IMR-90 (cell line): ENCODE results near the gene RAB27B. TPM values are rescaled to one million over a fixed set of nuclear protein-coding genes. Genes with fewer than 3 reads are reported as not detected.

Experiments used
- ATAC-seq: fragments of 200-7000 bp; cut with Tn5 transposase; 2 replicates; pipeline ENCODE4 v1.9.1; 2020; ENCODE audit warnings: low read depth, mild to moderate bottlenecking, moderate library complexity
- BruUV-seq: library from RNA; stranded (reverse); fragments of 400-500 nt; replicated peaks from 2 replicates; lab custom pipeline; 2021; lab: Mats Ljungman, UMichigan
- CTCF ChIA-PET: fragments of 300-600 bp; formaldehyde crosslinking; extraction: SDS; loops from one replicate; lab custom pipeline; 2021; ENCODE audit warnings: antibody characterized with exemption; lab: Yijun Ruan, JAX
- POLR2A ChIA-PET: fragments of 300-600 bp; sonication (Branson Sonifier 250); formaldehyde crosslinking; loops from one replicate; lab custom pipeline; 2022; ENCODE audit warnings: antibody characterized with exemption; ENCODE audit not compliant: unreplicated experiment; lab: Charles Lee
- DNase-seq: peaks from one replicate; pipeline ENCODE4 v3.0.0; 2013
- H2AFZ ChIP-seq: replicated peaks from 2 replicates; pipeline ENCODE3; 2013; ENCODE audit warnings: low read length, mild to moderate bottlenecking; ENCODE audit not compliant: poor library complexity
- H2AK5ac ChIP-seq: 2 replicates; pipeline ENCODE4 v1.6.1; 2013; ENCODE audit warnings: low read depth, low read length, inconsistent platforms
- H2AK9ac ChIP-seq: replicated peaks from 2 replicates; pipeline ENCODE3; 2013; ENCODE audit warnings: mild to moderate bottlenecking, low read depth, low read length, moderate library complexity; ENCODE audit not compliant: poor library complexity
- H2BK120ac ChIP-seq: 2 replicates; pipeline ENCODE4 v1.6.1; 2013; ENCODE audit warnings: low read depth, low read length, inconsistent platforms
- H2BK15ac ChIP-seq: 3 replicates; pipeline ENCODE4 v1.6.1; 2013; ENCODE audit warnings: low read depth, low read length, inconsistent platforms
- H2BK20ac ChIP-seq: 2 replicates; pipeline ENCODE4 v1.6.1; 2013; ENCODE audit warnings: low read depth, mild to moderate bottlenecking, inconsistent platforms, low read length, moderate library complexity
- H2BK5ac ChIP-seq: 2 replicates; pipeline ENCODE4 v1.6.1; 2013; ENCODE audit warnings: mild to moderate bottlenecking, low read depth, low read length, inconsistent platforms; ENCODE audit not compliant: poor library complexity, severe bottlenecking
- H3K14ac ChIP-seq: replicated peaks from 2 replicates; pipeline ENCODE4 v1.6.1; 2013; ENCODE audit warnings: low read depth, low read length, inconsistent platforms
- H3K18ac ChIP-seq: 2 replicates; pipeline ENCODE4 v1.6.1; 2013; ENCODE audit warnings: low read depth, low read length, control low read depth
- H3K23ac ChIP-seq: 2 replicates; pipeline ENCODE4 v1.6.1; 2013; ENCODE audit warnings: low read depth, low read length, inconsistent platforms
- H3K27ac ChIP-seq: 2 replicates; pipeline ENCODE4 v1.5.1; 2013; ENCODE audit warnings: mild to moderate bottlenecking, control low read depth, low read length; ENCODE audit not compliant: insufficient read depth
- H3K27me3 ChIP-seq: 2 replicates; pipeline ENCODE4 v1.6.1; 2013; ENCODE audit warnings: low read length; ENCODE audit not compliant: control insufficient read depth, insufficient read depth
- H3K36me3 ChIP-seq: 2 replicates; pipeline ENCODE4 v1.6.1; 2013; ENCODE audit warnings: low read length, mixed read lengths; ENCODE audit not compliant: control insufficient read depth, insufficient read depth
- H3K4ac ChIP-seq: 2 replicates; pipeline ENCODE4 v1.6.1; 2013; ENCODE audit warnings: low read depth, low read length, inconsistent platforms
- H3K4me1 ChIP-seq: 2 replicates; pipeline ENCODE4 v1.6.1; 2013; ENCODE audit warnings: low read length, mixed read lengths; ENCODE audit not compliant: control insufficient read depth, insufficient read depth
- H3K4me2 ChIP-seq: 2 replicates; pipeline ENCODE4 v1.6.1; 2013; ENCODE audit warnings: low read depth, mild to moderate bottlenecking, control low read depth, low read length, moderate library complexity
- H3K4me3 ChIP-seq: 2 replicates; pipeline ENCODE4 v1.5.1; 2013; ENCODE audit warnings: low read depth, mild to moderate bottlenecking, control low read depth, low read length, moderate library complexity; ENCODE audit not compliant: insufficient read depth
- H3K56ac ChIP-seq: 2 replicates; pipeline ENCODE4 v1.6.1; 2013; ENCODE audit warnings: low read length, inconsistent platforms; ENCODE audit not compliant: insufficient read depth; ENCODE audit errors: extremely low read depth
- H3K79me1 ChIP-seq, 2 experiments: 2 replicates each; pipeline ENCODE4 v1.6.1; 2013; ENCODE audit warnings: low read length in 2 of 2, inconsistent platforms in 1 of 2, low read depth in 1 of 2
- H3K9ac ChIP-seq: 2 replicates; pipeline ENCODE4 v1.6.1; 2013; ENCODE audit warnings: low read depth, low read length, control low read depth
- H3K9me1 ChIP-seq: 2 replicates; pipeline ENCODE4 v1.6.1; 2013; ENCODE audit warnings: low read length, inconsistent platforms; ENCODE audit not compliant: insufficient read depth
- H3K9me3 ChIP-seq: 2 replicates; pipeline ENCODE4 v1.6.1; 2013; ENCODE audit warnings: low read length; ENCODE audit not compliant: control insufficient read depth, insufficient read depth
- H4K20me1 ChIP-seq: 2 replicates; pipeline ENCODE4 v1.6.1; 2013; ENCODE audit warnings: low read length, inconsistent platforms; ENCODE audit not compliant: insufficient read depth
- H4K5ac ChIP-seq: 2 replicates; pipeline ENCODE4 v1.6.1; 2013; ENCODE audit warnings: mild to moderate bottlenecking, low read depth, low read length, control low read depth
- H4K8ac ChIP-seq, 2 experiments: 2 replicates each; pipeline ENCODE4 v1.6.1; 2013; ENCODE audit warnings: low read depth in 2 of 2, low read length in 2 of 2, control low read depth in 1 of 2, inconsistent platforms in 1 of 2
- H4K91ac ChIP-seq: 2 replicates; pipeline ENCODE4 v1.6.1; 2013; ENCODE audit warnings: low read depth, low read length, inconsistent platforms; ENCODE audit not compliant: insufficient read depth
- CHD1 ChIP-seq: IDR thresholded peaks from 2 replicates; pipeline ENCODE4 v1.6.1; 2012; ENCODE audit warnings: low read depth, low read length, improper control_type of control experiment
- NFE2L2 ChIP-seq: fragments of 150-350 bp; IDR thresholded peaks from 2 replicates; pipeline ENCODE4 v1.6.1; 2016; ENCODE audit warnings: low read depth, mild to moderate bottlenecking, low read length
- WGBS, 2 experiments: methylation state at CpG; one replicate each; pipeline versions ENCODE4 v1.1.5 to v1.1.7; 2013; ENCODE audit warnings: missing lambda C conversion rate in 2 of 2; ENCODE audit not compliant: insufficient read length in 1 of 2; ENCODE audit errors: extremely low coverage in 2 of 2; 5-methylcytosine and 5-hydroxymethylcytosine counted together
- dilution Hi-C: fragments of 300-500 bp; cut with HindIII; formaldehyde crosslinking; loops from one replicate; pipeline ENCODE4 v1.14.3; 2018; ENCODE audit warnings: low sequenced_read_pairs; ENCODE audit not compliant: unreplicated experiment
- in situ Hi-C: fragments of 300-500 bp; cut with MboI; formaldehyde crosslinking; loops from 3 replicates; pipeline ENCODE4 v1.14.3; 2019; ENCODE audit warnings: low sequenced_read_pairs, inconsistent platforms, mixed read lengths
- intact Hi-C: fragments of 100-400 bp; cut with micrococcal nuclease; formaldehyde crosslinking; loops from 2 replicates; pipeline ENCODE4 v1.10.0; 2022
- polyA plus RNA-seq, 3 experiments: library from polyadenylated mRNA; depleted of rRNA; stranded (reverse); fragments of >200 nt; gene quantifications; 2 replicates each; pipeline ENCODE4 v1.2.3, GENCODE V29; 2012; ENCODE audit warnings: low replicate concordance in 1 of 3
- total RNA-seq: library from RNA; depleted of rRNA; stranded (reverse); fragments of >200 nt; gene quantifications from 2 replicates; pipeline ENCODE4 v1.2.3, GENCODE V29; 2012

The RAB27B gene
- total and polyA plus RNA-seq, 2 of the 4 experiments (the other 2 are of a cell fraction): 0.24 to 1.3 TPM

- Histone ChIP-seq H4K8ac (no peak overlapping the region), H3K4me1 (0 out of 2 replicates have a peak, but pooled peaks cover 2% of the 10 kb centered on the region), H4K5ac (no peak overlapping the region), H2AFZ (no peak overlapping the region), H3K36me3 (no peaks in the 10 kb centered on the region), H3K27me3 (no peaks in the 10 kb centered on the region; the same call in 1 of the 2 replicates), H3K14ac (no peak overlapping the region), H4K20me1 (no peaks in the 10 kb centered on the region), H3K4me2 (no peak overlapping the region), H2BK15ac (no peak overlapping the region), H2BK5ac (no peak overlapping the region), H2AK5ac (no peak overlapping the region), H2BK20ac (no peak overlapping the region), H3K4ac (no peak overlapping the region), H3K9me1 (no peaks in the 10 kb centered on the region), H3K18ac (no peak overlapping the region), H3K9ac (no peak overlapping the region), H2AK9ac (no peak overlapping the region), H3K4me3 (no peak overlapping the region), H3K79me1 (no peaks in the 10 kb centered on the region), H3K9me3 (no peaks in the 10 kb centered on the region), H3K56ac (no peak overlapping the region), H2BK120ac (no peak overlapping the region), H3K27ac (no peak overlapping the region), H3K23ac (no peak overlapping the region), H4K91ac (no peak overlapping the region)
- WGBS, 2 experiments: 100% methylated on average over 1 of the region's 2 CpGs; no CpG with 5 or more reads in 1 of the 2 experiments
- intact Hi-C loops: no loop called here
- in situ Hi-C loops: no loop called here
- TF ChIP-seq CHD1 (no peak), NFE2L2 (no peak)
- DNase-seq (no peak), ATAC-seq (no peak)
- ChIA-PET CTCF (no interaction called here), POLR2A (no interaction called here)
- BruUV-seq: no TSS peak
- dilution Hi-C loops: no loop called here
Observed at GRCh38 chr18:54830866-54831265, 2.6 kb downstream of the RAB27B start.
